ENCODE measurements around the gene CD1B.
"Not testable (repeated sequence)": the region's sequence is repeated elsewhere in the genome, so short reads cannot be mapped to it uniquely, and the experiment has no call there.

CD1B gene

GRCh38 chr1:158329300-158329699 is 2.0 kb downstream of the CD1B start:
- no peak for DNase-seq (ENCODE audit: low read depth in 1 of 2, low spot score in 1 of 2)

GRCh38 chr1:158328426-158328825 is 2.9 kb downstream of the CD1B start:
- no peak for DNase-seq (ENCODE audit: low read depth in 1 of 2, low spot score in 1 of 2)

- DNase-seq (ENCODE audit: low read depth in 1 of 2, low spot score in 1 of 2), result no peak
Measured at GRCh38 chr1:158327481-158327880, 3.9 kb downstream of the CD1B start.

- no peak for DNase-seq (ENCODE audit: low read depth in 1 of 2, low spot score in 1 of 2)
Measured at GRCh38 chr1:158324395-158324794, 6.9 kb downstream of the CD1B start.

GRCh38 chr1:158323866-158324265 is 7.5 kb downstream of the CD1B start:
- no peak for DNase-seq (ENCODE audit: low read depth in 1 of 2, low spot score in 1 of 2)

GRCh38 chr1:158311066-158311465 is 20.3 kb downstream of the CD1B start:
- no peak for DNase-seq (ENCODE audit: low read depth in 1 of 2, low spot score in 1 of 2)

- no peak for DNase-seq (ENCODE audit: low read depth in 1 of 2, low spot score in 1 of 2)
Measured at GRCh38 chr1:158310623-158311022, 20.7 kb downstream of the CD1B start.

- no peak for DNase-seq (ENCODE audit: low read depth in 1 of 2, low spot score in 1 of 2)
Measured at GRCh38 chr1:158295791-158296190, 35.5 kb downstream of the CD1B start.

- DNase-seq (ENCODE audit: low read depth in 1 of 2, low spot score in 1 of 2), result no peak
Measured at GRCh38 chr1:158290321-158290844, 40.9 kb downstream of the CD1B start.

- DNase-seq (ENCODE audit: low read depth in 1 of 2, low spot score in 1 of 2), result no peak
Measured at GRCh38 chr1:158289811-158290210, 41.5 kb downstream of the CD1B start, which contains the start of gene CD1C. TSS of gene CD1C (plus strand) at chr1:158289923. CDS start at chr1:158290065, 142 bp downstream.

GRCh38 chr1:158286941-158287346 is 44.4 kb downstream of the CD1B start:
- DNase-seq (ENCODE audit: low read depth in 1 of 2, low spot score in 1 of 2), result no peak

- DNase-seq (ENCODE audit: low read depth in 1 of 2, low spot score in 1 of 2), result no peak
Measured at GRCh38 chr1:158286487-158286886, 44.8 kb downstream of the CD1B start.

- DNase-seq (ENCODE audit: low read depth in 1 of 2, low spot score in 1 of 2), result no peak
Measured at GRCh38 chr1:158285756-158286241, 45.5 kb downstream of the CD1B start.

- no peak for DNase-seq (ENCODE audit: low read depth in 1 of 2, low spot score in 1 of 2)
Measured at GRCh38 chr1:158283965-158284364, 47.4 kb downstream of the CD1B start.

GRCh38 chr1:158282421-158282820 is 48.9 kb downstream of the CD1B start:
- DNase-seq (ENCODE audit: low read depth in 1 of 2, low spot score in 1 of 2), result not testable (repeated sequence)
